DLD1 (cell line): ENCODE data around the gene BLM.
"Not testable (repeated sequence)": the region's sequence is repeated elsewhere in the genome, so short reads cannot be mapped to it uniquely, and the experiment has no call there.

Experiments
- in situ Hi-C: cut with HindIII; loops from 2 replicates; pipeline ENCODE4 v1.10.0; 2017; ENCODE audit warnings: low sequenced_read_pairs

BLM gene

GRCh38 chr15:90729261-90729660 is 12.1 kb downstream of the BLM start:
- in situ Hi-C loops = no loop called here

- in situ Hi-C loops = no loop called here
Observed at GRCh38 chr15:90730290-90730689, 13.1 kb downstream of the BLM start.

- in situ Hi-C loops = no loop called here
Observed at GRCh38 chr15:90735923-90736322, 18.8 kb downstream of the BLM start.

- in situ Hi-C loops = not testable (repeated sequence)
Observed at GRCh38 chr15:90740545-90740944, 23.4 kb downstream of the BLM start.

- in situ Hi-C loops = no loop called here
Observed at GRCh38 chr15:90742087-90742486, 24.9 kb downstream of the BLM start.

- in situ Hi-C loops = no loop called here
Observed at GRCh38 chr15:90743407-90743806, 26.3 kb downstream of the BLM start.

- in situ Hi-C loops = no loop called here
Observed at GRCh38 chr15:90744759-90745402, 27.7 kb downstream of the BLM start.

- in situ Hi-C loops = no loop called here
Observed at GRCh38 chr15:90749754-90750153, 32.6 kb downstream of the BLM start.

GRCh38 chr15:90750186-90750585 is 33.0 kb downstream of the BLM start:
- in situ Hi-C loops = no loop called here

GRCh38 chr15:90751300-90751825 is 34.2 kb downstream of the BLM start:
- in situ Hi-C loops = no loop called here

GRCh38 chr15:90756916-90757315 is 39.8 kb downstream of the BLM start:
- in situ Hi-C loops = no loop called here

- in situ Hi-C loops = no loop called here
Observed at GRCh38 chr15:90757461-90757860, 40.3 kb downstream of the BLM start.

GRCh38 chr15:90760661-90761232 is 43.6 kb downstream of the BLM start:
- in situ Hi-C loops = no loop called here

GRCh38 chr15:90761629-90762028 is 44.5 kb downstream of the BLM start:
- in situ Hi-C loops = no loop called here

GRCh38 chr15:90762109-90762508 is 45.0 kb downstream of the BLM start:
- in situ Hi-C loops = no loop called here

- in situ Hi-C loops = no loop called here
Observed at GRCh38 chr15:90763366-90764099, 46.4 kb downstream of the BLM start.

GRCh38 chr15:90765531-90765930 is 48.4 kb downstream of the BLM start:
- in situ Hi-C loops = no loop called here

- in situ Hi-C loops = no loop called here
Observed at GRCh38 chr15:90765966-90766365, 48.8 kb downstream of the BLM start.

GRCh38 chr15:90769375-90769774 is 52.2 kb downstream of the BLM start:
- in situ Hi-C loops = no loop called here

- in situ Hi-C loops = no loop called here
Observed at GRCh38 chr15:90773485-90773884, 56.3 kb downstream of the BLM start.

- in situ Hi-C loops = no loop called here
Observed at GRCh38 chr15:90774731-90775514, 57.8 kb downstream of the BLM start.
